H1 (cell line): Measurements from ENCODE around the gene ACBD4. TPM values are rescaled to one million over a fixed set of nuclear protein-coding genes. Genes with fewer than 3 reads are reported as not detected.

Experiments used
- CBX8 ChIP-seq: fragments of 300-800, 300-1000 bp; sonication (generic); IDR thresholded peaks from 2 replicates; pipeline ENCODE4 v1.7.1; 2016; ENCODE audit warnings: low read depth, low read length, borderline replicate concordance
- JUN ChIP-seq: IDR thresholded peaks from 2 replicates; pipeline ENCODE4 v1.6.1; 2011; ENCODE audit warnings: low read depth, mild to moderate bottlenecking, improper control_type of control experiment, low read length
- MAFK ChIP-seq: IDR thresholded peaks from 2 replicates; pipeline ENCODE4 v1.6.1; 2012; ENCODE audit warnings: low read depth, mild to moderate bottlenecking, improper control_type of control experiment, low read length
- polyA plus RNA-seq, 7 experiments: library from polyadenylated mRNA; depleted of rRNA in 3 of 7; stranded (reverse) in 5 of 7; unstranded in 2 of 7; fragments of >200 nt in 5 of 7; fragments of 200-250 nt in 2 of 7; gene quantifications; 1 replicate in 5 of 7; 2 replicates in 1 of 7; 4 replicates in 1 of 7; pipeline versions ENCODE4 v1.2.1 to v1.2.3, GENCODE V29; 2011 to 2013; ENCODE audit warnings: missing spikeins in 2 of 7, mixed read lengths in 2 of 7
- total RNA-seq: library from RNA; stranded (reverse); fragmentation: NEBNext Ultra II Directional; extraction: Animal tissue kit (Norgen Biotek cat#: 25700); gene quantifications from 2 replicates; pipeline ENCODE4 v1.2.1, GENCODE V29; 2021

The ACBD4 gene
- total and polyA plus RNA-seq, 2 of the 8 experiments (the other 6 are each of a cell fraction or from before 2014, with no cell fraction given), result 7.3 to 10.7 TPM

DNA sequence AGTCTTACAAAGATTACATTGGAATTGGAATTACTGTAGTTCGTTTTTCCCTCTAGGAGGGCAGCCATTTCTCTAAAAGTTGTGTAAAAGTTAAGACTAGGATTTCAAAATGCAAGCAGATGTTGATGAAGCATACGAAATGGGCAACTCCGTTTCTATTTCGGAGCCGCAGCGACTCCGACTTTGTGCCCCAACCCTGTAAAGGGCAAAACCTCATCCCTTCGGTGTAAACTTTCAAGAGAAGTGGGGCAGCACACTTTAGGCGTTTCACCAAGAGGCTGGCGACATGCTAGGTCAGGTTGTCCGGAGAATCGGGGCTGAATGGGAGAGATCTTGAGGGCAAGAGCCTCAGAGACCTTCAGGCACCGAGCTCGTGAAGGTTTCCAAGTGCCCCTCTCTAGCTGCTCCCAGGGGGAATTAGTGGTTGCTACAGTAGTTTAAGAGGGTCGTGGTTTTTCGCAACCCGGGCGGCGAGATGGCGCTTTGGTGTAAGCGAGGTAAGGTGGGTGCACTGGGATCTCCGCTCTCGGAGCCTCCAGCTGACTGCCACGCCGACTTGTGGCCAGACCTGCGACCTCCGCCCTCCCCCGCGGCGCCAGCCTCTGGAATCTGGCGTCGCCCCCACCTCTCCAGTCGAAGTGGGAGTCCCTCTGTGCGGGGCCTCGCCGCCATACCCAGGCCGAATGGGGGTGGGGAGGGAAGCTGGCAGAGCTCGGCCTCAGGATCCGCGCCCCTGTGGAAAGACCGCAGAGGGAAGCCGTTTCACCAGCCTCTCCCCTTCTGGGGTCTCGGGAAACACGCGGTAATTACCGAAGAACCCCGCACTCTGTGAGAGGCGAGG is 25.2 kb downstream of the ACBD4 start (continued):
- no peak for TF ChIP-seq CBX8
- TF ChIP-seq JUN, result no peak
- TF ChIP-seq MAFK, result no peak
- TF ChIP-seq, all 59 proteins: peak for 18
